ENCODE data around the gene FBXO42.
"Not testable (repeated sequence)": the region's sequence is repeated elsewhere in the genome, so short reads cannot be mapped to it uniquely, and the experiment has no call there.

FBXO42 gene

GRCh38 chr1:16266411-16267118, 85.7 kb downstream of the FBXO42 start:
- TF ChIP-seq POLR2AphosphoS5 (IDR thresholded peaks at IDR 0.05; ENCODE audit: borderline replicate concordance, low read depth, low read length) = no peak
- no peak for TF ChIP-seq FOXP2 (optimal IDR thresholded peaks at IDR 0.05; ENCODE audit: control extremely low read depth, extremely low read length, insufficient read depth)
- TF ChIP-seq EZH2 (IDR thresholded peaks at IDR 0.05) = no peak
- Histone ChIP-seq H3K9ac (ENCODE audit: insufficient read length) (no peak overlapping the region), H3K9me3 (ENCODE audit: low read depth, low read length) (no peaks in the 10 kb centered on the region), H3K27ac (peak overlapping the region; percentile 43; the same call in 1 of the 2 replicates), H3K4me3 (no peak overlapping the region), H3K36me3 (ENCODE audit: insufficient read depth, low read length) (no peaks in the 10 kb centered on the region)
- no peak for DNase-seq (ENCODE audit: low read depth, low spot score)

GRCh38 chr1:16262067-16262466, 90.2 kb downstream of the FBXO42 start:
- Histone ChIP-seq H3K9me3 (ENCODE audit: low read depth, low read length) (no peaks in the 10 kb centered on the region), H3K27ac (no peak overlapping the region), H3K36me3 (ENCODE audit: insufficient read depth, low read length) (no peaks in the 10 kb centered on the region), H3K4me3 (no peak overlapping the region), H3K9ac (ENCODE audit: insufficient read length) (no peak overlapping the region)
- no peak for DNase-seq (ENCODE audit: low read depth, low spot score)
- TF ChIP-seq POLR2AphosphoS5 (IDR thresholded peaks at IDR 0.05; ENCODE audit: borderline replicate concordance, low read depth, low read length) (no peak), EZH2 (IDR thresholded peaks at IDR 0.05) (no peak), FOXP2 (optimal IDR thresholded peaks at IDR 0.05; ENCODE audit: control extremely low read depth, extremely low read length, insufficient read depth) (no peak)

DNA sequence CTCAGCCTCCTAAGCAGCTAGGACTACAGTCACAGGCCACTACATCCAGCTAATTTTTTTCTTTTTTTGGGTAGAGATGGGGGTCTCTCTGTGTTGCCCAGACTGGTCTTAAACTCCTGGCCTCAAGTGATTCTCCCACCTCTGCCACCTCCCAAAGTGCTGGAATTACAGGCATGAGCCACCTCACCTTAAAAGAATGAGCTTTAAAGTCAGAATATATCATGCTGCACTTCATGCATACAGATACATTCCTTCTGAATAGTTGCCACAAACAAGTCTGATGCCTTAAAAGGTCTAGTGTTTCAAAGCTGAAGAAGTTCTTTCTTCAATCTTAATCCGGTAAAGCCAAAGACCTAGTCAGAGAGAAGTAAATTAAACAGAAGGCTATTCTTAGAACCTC, 91.5 kb downstream of the FBXO42 start:
- TF ChIP-seq FOXP2 (optimal IDR thresholded peaks at IDR 0.05; ENCODE audit: control extremely low read depth, extremely low read length, insufficient read depth) (no peak), POLR2AphosphoS5 (IDR thresholded peaks at IDR 0.05; ENCODE audit: borderline replicate concordance, low read depth, low read length) (no peak), EZH2 (IDR thresholded peaks at IDR 0.05) (no peak)
- H3K4me3 ChIP-seq = no peak overlapping the region
- H3K9ac ChIP-seq (ENCODE audit: insufficient read length) = no peak overlapping the region
- DNase-seq (ENCODE audit: low read depth, low spot score) = no peak
- H3K27ac ChIP-seq = no peak overlapping the region
- no peaks in the 10 kb centered on the region for H3K9me3 ChIP-seq (ENCODE audit: low read depth, low read length)
- H3K36me3 ChIP-seq (ENCODE audit: insufficient read depth, low read length) = peaks cover 3% of the 10 kb centered on the region

DNA sequence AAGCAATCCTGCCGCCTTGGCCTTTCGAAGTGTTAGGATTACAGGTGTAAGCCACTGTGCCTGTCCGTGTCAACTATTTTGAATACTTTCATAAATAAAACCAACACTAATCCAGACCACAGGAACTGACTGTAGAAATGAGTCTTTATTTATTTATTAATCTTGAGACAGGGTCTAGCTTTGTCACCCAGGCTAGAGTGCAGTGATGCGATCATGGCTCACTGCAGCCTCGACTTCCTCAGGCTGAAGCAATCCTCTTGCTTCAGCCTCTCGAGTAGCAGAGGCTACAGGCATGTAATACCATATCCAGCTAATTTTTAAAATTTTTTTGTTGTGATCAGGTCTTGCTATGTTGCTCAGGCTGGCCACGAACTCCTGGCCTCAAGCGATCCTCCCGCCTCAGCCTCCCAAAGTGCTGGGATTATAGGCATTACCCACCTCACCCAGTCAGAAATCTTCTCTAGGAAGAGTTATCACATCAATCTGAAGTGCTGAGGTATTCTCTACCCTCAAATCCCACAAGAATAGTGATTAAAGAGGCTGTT, 93.6 kb downstream of the FBXO42 start:
- Histone ChIP-seq H3K36me3 (ENCODE audit: insufficient read depth, low read length) (peaks cover 11% of the 10 kb centered on the region), H3K9ac (ENCODE audit: insufficient read length) (no peak overlapping the region), H3K27ac (no peak overlapping the region), H3K9me3 (ENCODE audit: low read depth, low read length) (no peaks in the 10 kb centered on the region), H3K4me3 (no peak overlapping the region)
- TF ChIP-seq POLR2AphosphoS5 (IDR thresholded peaks at IDR 0.05; ENCODE audit: borderline replicate concordance, low read depth, low read length) (no peak), EZH2 (IDR thresholded peaks at IDR 0.05) (no peak), FOXP2 (optimal IDR thresholded peaks at IDR 0.05; ENCODE audit: control extremely low read depth, extremely low read length, insufficient read depth) (no peak)
- no peak for DNase-seq (ENCODE audit: low read depth, low spot score)

DNA sequence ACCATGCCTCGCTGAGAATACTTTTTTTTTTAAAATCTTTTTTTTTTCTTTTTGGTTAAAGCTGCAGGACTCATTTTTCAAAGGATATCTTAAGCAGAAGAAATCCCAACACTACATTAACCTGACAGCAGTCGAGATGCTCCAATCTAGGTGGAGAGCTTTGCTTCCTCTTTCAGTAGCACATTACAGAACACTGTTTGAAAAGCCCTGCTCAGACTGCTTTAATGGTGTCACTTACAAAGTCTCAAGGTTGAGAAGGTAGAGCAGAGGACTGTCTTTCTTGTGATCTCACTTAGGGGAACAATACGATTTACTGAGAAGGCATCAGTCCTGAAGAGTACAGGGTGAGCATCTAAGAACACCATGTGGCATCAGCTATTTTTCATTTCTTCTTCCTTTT, 94.3 kb downstream of the FBXO42 start:
- H3K9ac ChIP-seq (ENCODE audit: insufficient read length) = no peak overlapping the region
- peaks cover 16% of the 10 kb centered on the region for H3K36me3 ChIP-seq (ENCODE audit: insufficient read depth, low read length)
- TF ChIP-seq POLR2AphosphoS5 (IDR thresholded peaks at IDR 0.05; ENCODE audit: borderline replicate concordance, low read depth, low read length) (no peak), FOXP2 (optimal IDR thresholded peaks at IDR 0.05; ENCODE audit: control extremely low read depth, extremely low read length, insufficient read depth) (no peak), EZH2 (IDR thresholded peaks at IDR 0.05) (no peak)

GRCh38 chr1:16257556-16257955, 94.7 kb downstream of the FBXO42 start:
- H3K9me3 ChIP-seq (ENCODE audit: low read depth, low read length); DNase-seq (ENCODE audit: low read depth, low spot score); H3K4me3 ChIP-seq; H3K27ac ChIP-seq; H3K9ac ChIP-seq (ENCODE audit: insufficient read length): not testable (repeated sequence)
- peaks cover 16% of the 10 kb centered on the region for H3K36me3 ChIP-seq (ENCODE audit: insufficient read depth, low read length)

More for the DNA sequence above, 94.3 kb downstream of the FBXO42 start:
- Histone ChIP-seq H3K27ac (no peak overlapping the region), H3K9me3 (ENCODE audit: low read depth, low read length) (no peaks in the 10 kb centered on the region), H3K4me3 (no peak overlapping the region)
- DNase-seq (ENCODE audit: low read depth, low spot score) = no peak

DNA sequence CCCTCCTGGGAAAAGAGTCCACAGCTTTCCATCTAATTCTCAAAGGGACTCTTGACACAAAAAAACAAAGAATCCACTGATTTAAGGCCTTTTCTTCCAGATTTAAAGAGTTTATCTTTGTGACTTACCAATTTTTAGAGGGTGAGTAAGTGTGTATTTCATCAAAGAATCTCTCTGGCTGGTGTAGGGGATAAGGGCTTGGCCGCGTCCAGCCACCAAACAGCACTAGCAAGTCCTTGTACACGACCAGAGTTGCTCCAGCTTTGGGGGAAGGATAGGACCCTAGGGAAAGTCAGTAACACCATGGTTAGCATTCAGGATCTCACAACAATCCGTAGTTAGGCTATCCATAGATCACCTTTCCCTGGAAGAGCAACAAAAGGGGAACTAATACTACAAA, 95.8 kb downstream of the FBXO42 start:
- Histone ChIP-seq H3K36me3 (ENCODE audit: insufficient read depth, low read length) (peaks cover 26% of the 10 kb centered on the region), H3K27ac (peak overlapping the region; percentile 28; the same call in 1 of the 2 replicates), H3K9me3 (ENCODE audit: low read depth, low read length) (no peaks in the 10 kb centered on the region), H3K9ac (ENCODE audit: insufficient read length) (no peak overlapping the region), H3K4me3 (no peak overlapping the region)
- TF ChIP-seq EZH2 (IDR thresholded peaks at IDR 0.05) (no peak), POLR2AphosphoS5 (IDR thresholded peaks at IDR 0.05; ENCODE audit: borderline replicate concordance, low read depth, low read length) (no peak), FOXP2 (optimal IDR thresholded peaks at IDR 0.05; ENCODE audit: control extremely low read depth, extremely low read length, insufficient read depth) (no peak)
- no peak for DNase-seq (ENCODE audit: low read depth, low spot score)

DNA sequence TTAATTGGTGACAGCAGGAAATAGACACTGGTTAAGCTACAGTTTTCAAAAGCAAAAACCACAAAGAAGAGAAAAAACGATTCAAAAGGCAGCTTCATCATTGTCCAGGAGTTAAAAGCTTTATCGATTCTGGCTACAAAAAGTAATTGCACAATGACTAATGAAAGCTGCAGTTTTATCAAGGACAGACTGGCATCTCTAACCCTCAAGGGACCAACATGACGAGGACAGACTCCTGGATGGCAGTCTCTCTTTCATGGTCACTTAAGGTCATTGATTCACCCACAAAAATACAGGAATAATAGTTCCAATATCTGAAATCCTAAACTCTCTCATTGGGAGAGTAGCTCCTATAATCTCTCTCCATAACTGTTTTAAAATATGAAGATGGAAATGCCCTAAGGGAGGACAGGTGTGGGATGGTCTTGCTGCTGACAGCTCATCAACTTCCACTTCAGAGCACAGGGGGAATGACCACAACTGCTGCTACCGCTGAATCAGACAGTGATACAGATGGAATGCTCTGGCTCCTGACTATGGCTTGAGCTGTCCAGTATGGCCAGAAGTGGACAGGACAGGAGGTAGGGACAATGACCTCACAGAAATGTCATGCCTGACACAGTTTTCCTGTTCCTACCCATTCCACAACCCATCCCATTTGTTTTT, 97.9 kb downstream of the FBXO42 start:
- Histone ChIP-seq H3K9me3 (ENCODE audit: low read depth, low read length) (no peaks in the 10 kb centered on the region), H3K9ac (ENCODE audit: insufficient read length) (no peak overlapping the region), H3K4me3 (no peak overlapping the region), H3K36me3 (ENCODE audit: insufficient read depth, low read length) (peaks cover 35% of the 10 kb centered on the region), H3K27ac (peak overlapping the region; percentile 35; the same call in 1 of the 2 replicates)
- TF ChIP-seq POLR2AphosphoS5 (IDR thresholded peaks at IDR 0.05; ENCODE audit: borderline replicate concordance, low read depth, low read length) (no peak), FOXP2 (optimal IDR thresholded peaks at IDR 0.05; ENCODE audit: control extremely low read depth, extremely low read length, insufficient read depth) (no peak), EZH2 (IDR thresholded peaks at IDR 0.05) (no peak)
- DNase-seq (ENCODE audit: low read depth, low spot score) = no peak
